ENCODE measurements around the gene VWC2. TPM values are rescaled to one million over a fixed set of nuclear protein-coding genes. Genes with fewer than 3 reads are reported as not detected.
A peak's percentile ranks its signal among the peaks of the same experiment; 100 is the strongest.

Gene VWC2
- total and polyA plus RNA-seq, 4 donors, result 0.02 to 0.09 TPM; not detected in 2

GRCh38 chr7:49783446-49783845, 10.0 kb downstream of the VWC2 start:
- TF ChIP-seq CTCF (IDR thresholded peaks at IDR 0.05; ENCODE audit: control extremely low read depth, extremely low read depth), result no peak
- Histone ChIP-seq H3K9me3 (ENCODE audit: control insufficient read depth in 4 of 4, insufficient read depth in 3 of 4, low read length in 3 of 4) (no peaks in the 10 kb centered on the region), H3K4me1 (ENCODE audit: control insufficient read depth in 5 of 5, insufficient read depth in 5 of 5, low read length in 5 of 5) (peaks cover 0 to 21% (median 0%) of the 10 kb centered on the region in 5 donors), H3K36me3 (ENCODE audit: control insufficient read depth in 4 of 4, insufficient read depth in 4 of 4, low read length in 4 of 4) (no peaks in the 10 kb centered on the region), H3K27ac (ENCODE audit: low read depth in 1 of 2, low read length in 1 of 2) (peak overlapping the region in 1 of 2 donors; percentile 77), H3K27me3 (ENCODE audit: control insufficient read depth in 3 of 3, insufficient read depth in 3 of 3, low read length in 2 of 3) (peaks cover 0 to 3% (median 3%) of the 10 kb centered on the region in 3 donors), H3K9ac (ENCODE audit: insufficient read depth in 1 of 2, low read length in 2 of 2) (no peak overlapping the region), H3K4me3 (no peak overlapping the region)
- DNase-seq (no peak), ATAC-seq (ENCODE audit: insufficient read depth, low FRiP score) (no peak)
- 80 to 93% methylated on average over 7 of the region's 7 CpGs for WGBS, 2 donors

DNA sequence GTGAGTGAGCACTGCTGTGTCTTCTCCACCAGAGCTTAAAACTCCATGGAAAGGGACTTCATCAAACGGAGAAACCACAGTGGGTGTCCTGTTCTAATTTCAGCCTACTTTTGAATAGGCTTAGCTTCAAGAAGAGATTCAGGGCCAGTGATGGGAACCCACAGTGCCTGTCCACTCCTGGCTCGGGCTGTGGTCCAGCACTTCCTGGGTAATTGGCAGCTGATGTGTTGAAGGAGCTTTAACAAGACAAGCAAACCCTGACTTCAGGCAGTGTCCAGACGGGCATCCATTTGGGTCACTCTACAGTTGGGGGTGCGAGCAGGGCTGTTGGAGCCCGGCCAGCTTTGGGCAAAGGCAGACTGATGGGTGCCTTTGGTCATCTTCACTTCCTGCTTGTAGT, 14.5 kb downstream of the VWC2 start:
- Histone ChIP-seq H3K4me1 (ENCODE audit: control insufficient read depth in 5 of 5, insufficient read depth in 5 of 5, low read length in 5 of 5) (peaks cover 0 to 5% (median 0%) of the 10 kb centered on the region in 5 donors), H3K27ac (ENCODE audit: low read depth in 1 of 2, low read length in 1 of 2) (no peak overlapping the region)

GRCh38 chr7:49788455-49789059, 15.1 kb downstream of the VWC2 start:
- Histone ChIP-seq H3K36me3 (ENCODE audit: control insufficient read depth in 4 of 4, insufficient read depth in 4 of 4, low read length in 4 of 4) (no peaks in the 10 kb centered on the region), H3K27me3 (ENCODE audit: control insufficient read depth in 3 of 3, insufficient read depth in 3 of 3, low read length in 2 of 3) (peaks cover 0 to 3% (median 0%) of the 10 kb centered on the region in 3 donors), H3K27ac (ENCODE audit: low read depth in 1 of 2, low read length in 1 of 2) (no peak overlapping the region), H3K9me3 (ENCODE audit: control insufficient read depth in 4 of 4, insufficient read depth in 3 of 4, low read length in 3 of 4) (peaks cover 0 to 2% (median 0%) of the 10 kb centered on the region in 4 donors), H3K4me1 (ENCODE audit: control insufficient read depth in 5 of 5, insufficient read depth in 5 of 5, low read length in 5 of 5) (peaks cover 0 to 5% (median 0%) of the 10 kb centered on the region in 5 donors), H3K4me3 (no peak overlapping the region), H3K9ac (ENCODE audit: insufficient read depth in 1 of 2, low read length in 2 of 2) (no peak overlapping the region)
- ATAC-seq (ENCODE audit: insufficient read depth, low FRiP score) (no peak), DNase-seq (no peak)
- TF ChIP-seq CTCF (IDR thresholded peaks at IDR 0.05; ENCODE audit: control extremely low read depth, extremely low read depth), result no peak
- 95% methylated on average over 4 of the region's 4 CpGs for WGBS, 2 donors

More for the DNA sequence above, 14.5 kb downstream of the VWC2 start:
- Histone ChIP-seq H3K9me3 (ENCODE audit: control insufficient read depth in 4 of 4, insufficient read depth in 3 of 4, low read length in 3 of 4) (peaks cover 0 to 2% (median 0%) of the 10 kb centered on the region in 4 donors), H3K36me3 (ENCODE audit: control insufficient read depth in 4 of 4, insufficient read depth in 4 of 4, low read length in 4 of 4) (no peaks in the 10 kb centered on the region), H3K9ac (ENCODE audit: insufficient read depth in 1 of 2, low read length in 2 of 2) (no peak overlapping the region), H3K27me3 (ENCODE audit: control insufficient read depth in 3 of 3, insufficient read depth in 3 of 3, low read length in 2 of 3) (peaks cover 0 to 3% (median 0%) of the 10 kb centered on the region in 3 donors), H3K4me3 (no peak overlapping the region)
- WGBS, 2 donors, result 82 to 83% methylated on average over 5 of the region's 5 CpGs
- ATAC-seq (ENCODE audit: insufficient read depth, low FRiP score), result no peak
- no peak for DNase-seq
- TF ChIP-seq CTCF (IDR thresholded peaks at IDR 0.05; ENCODE audit: control extremely low read depth, extremely low read depth), result no peak

All from lung (tissue), 12 donors.